ENCODE results near the gene ASB7. TPM values are rescaled to one million over a fixed set of nuclear protein-coding genes. Genes with fewer than 3 reads are reported as not detected.
A peak's percentile ranks its signal among the peaks of the same experiment; 100 is the strongest.
"Not testable (repeated sequence)": the region's sequence is repeated elsewhere in the genome, so short reads cannot be mapped to it uniquely, and the experiment has no call there.

ASB7 gene
- total RNA-seq, result 21.5 TPM

GRCh38 chr15:100602064-100602822, at the start of gene ASB7, which contains the start of gene LINS1:
TSS of gene ASB7 (plus strand) at chr15:100602589. CDS start at chr15:100612217, 9,628 bp downstream.
TSS of gene LINS1 (minus strand) at chr15:100602184. CDS start at chr15:100580842, 21,342 bp downstream.
- DNase-seq, result peak; percentile 100

- no peak for DNase-seq
These were observed 48.9 kb upstream of the ASB7 start for GRCh38 chr15:100553468-100553867.

- DNase-seq, result no peak
These were observed 43.6 kb upstream of the ASB7 start for GRCh38 chr15:100558771-100559254.

GRCh38 chr15:100559330-100559729, 43.1 kb upstream of the ASB7 start:
- no peak for DNase-seq

GRCh38 chr15:100560323-100560722, 42.1 kb upstream of the ASB7 start:
- DNase-seq, result no peak

- no peak for DNase-seq
These were observed 36.8 kb upstream of the ASB7 start for GRCh38 chr15:100565591-100565990.

- DNase-seq, result no peak
These were observed 35.4 kb upstream of the ASB7 start for GRCh38 chr15:100566850-100567628.

- DNase-seq, result no peak
These were observed 33.0 kb upstream of the ASB7 start for GRCh38 chr15:100569391-100569790.

- DNase-seq, result no peak
These were observed 32.1 kb upstream of the ASB7 start for GRCh38 chr15:100570275-100570674.

- no peak for DNase-seq
These were observed 31.6 kb upstream of the ASB7 start for GRCh38 chr15:100570735-100571313.

GRCh38 chr15:100571592-100572167, 30.7 kb upstream of the ASB7 start:
- no peak for DNase-seq

- DNase-seq, result no peak
These were observed 29.9 kb upstream of the ASB7 start for GRCh38 chr15:100572362-100572983.

- DNase-seq, result no peak
These were observed 28.9 kb upstream of the ASB7 start for GRCh38 chr15:100573526-100573925.

- DNase-seq, result no peak
These were observed 22.0 kb upstream of the ASB7 start for GRCh38 chr15:100580414-100580813.

- no peak for DNase-seq
These were observed 13.6 kb upstream of the ASB7 start for GRCh38 chr15:100588638-100589242.

GRCh38 chr15:100591163-100591562, 11.2 kb upstream of the ASB7 start:
- DNase-seq, result not testable (repeated sequence)

- DNase-seq, result no peak
These were observed 10.6 kb upstream of the ASB7 start for GRCh38 chr15:100591835-100592234.

GRCh38 chr15:100592898-100593297, 9.5 kb upstream of the ASB7 start:
- DNase-seq, result no peak

GRCh38 chr15:100593431-100593830, 9.0 kb upstream of the ASB7 start:
- no peak for DNase-seq

GRCh38 chr15:100595964-100596363, 6.4 kb upstream of the ASB7 start:
- no peak for DNase-seq

GRCh38 chr15:100596792-100597191, 5.6 kb upstream of the ASB7 start:
- no peak for DNase-seq

- no peak for DNase-seq
These were observed 4.5 kb upstream of the ASB7 start for GRCh38 chr15:100597862-100598261.

All from occipital lobe (tissue), 2 donors.